GM10266 (cell line): ENCODE measurements around the gene MYO7A.

Source experiments
- DNase-seq: peaks from one replicate; pipeline ENCODE4 v3.0.0; 2012; ENCODE audit errors: extremely low spot score
- TF ChIP-seq, protein P1 (sequence below): IDR thresholded peaks from 2 replicates; pipeline ENCODE4 v1.5.1; 2012; ENCODE audit warnings: mild to moderate bottlenecking, low read depth; ENCODE audit not compliant: control insufficient read depth, insufficient read depth; ENCODE audit errors: missing control alignments

MYO7A gene

DNA sequence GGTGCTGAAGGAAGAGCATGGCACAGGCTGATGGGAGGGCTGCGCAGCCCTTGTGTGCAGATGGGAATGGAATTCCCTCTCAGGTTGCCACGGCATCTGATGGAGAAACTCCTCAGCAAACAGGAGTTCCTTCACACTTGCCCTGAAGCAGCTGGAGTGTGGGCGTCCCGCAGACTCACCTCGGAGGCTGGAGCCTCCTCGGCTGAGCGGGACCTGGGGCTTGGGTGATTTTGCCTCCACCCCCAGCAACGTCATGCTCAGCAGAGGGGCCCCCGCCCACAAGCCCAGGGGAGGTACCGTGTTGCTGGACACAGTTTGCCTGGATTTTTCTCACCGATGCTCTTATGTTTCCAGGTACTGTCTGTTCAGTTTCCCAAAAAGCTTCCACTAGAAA lies 63.4 kb downstream of the MYO7A start:
- TF ChIP-seq, protein P1, sequence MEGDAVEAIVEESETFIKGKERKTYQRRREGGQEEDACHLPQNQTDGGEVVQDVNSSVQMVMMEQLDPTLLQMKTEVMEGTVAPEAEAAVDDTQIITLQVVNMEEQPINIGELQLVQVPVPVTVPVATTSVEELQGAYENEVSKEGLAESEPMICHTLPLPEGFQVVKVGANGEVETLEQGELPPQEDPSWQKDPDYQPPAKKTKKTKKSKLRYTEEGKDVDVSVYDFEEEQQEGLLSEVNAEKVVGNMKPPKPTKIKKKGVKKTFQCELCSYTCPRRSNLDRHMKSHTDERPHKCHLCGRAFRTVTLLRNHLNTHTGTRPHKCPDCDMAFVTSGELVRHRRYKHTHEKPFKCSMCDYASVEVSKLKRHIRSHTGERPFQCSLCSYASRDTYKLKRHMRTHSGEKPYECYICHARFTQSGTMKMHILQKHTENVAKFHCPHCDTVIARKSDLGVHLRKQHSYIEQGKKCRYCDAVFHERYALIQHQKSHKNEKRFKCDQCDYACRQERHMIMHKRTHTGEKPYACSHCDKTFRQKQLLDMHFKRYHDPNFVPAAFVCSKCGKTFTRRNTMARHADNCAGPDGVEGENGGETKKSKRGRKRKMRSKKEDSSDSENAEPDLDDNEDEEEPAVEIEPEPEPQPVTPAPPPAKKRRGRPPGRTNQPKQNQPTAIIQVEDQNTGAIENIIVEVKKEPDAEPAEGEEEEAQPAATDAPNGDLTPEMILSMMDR: no peak
- DNase-seq: no peak

DNA sequence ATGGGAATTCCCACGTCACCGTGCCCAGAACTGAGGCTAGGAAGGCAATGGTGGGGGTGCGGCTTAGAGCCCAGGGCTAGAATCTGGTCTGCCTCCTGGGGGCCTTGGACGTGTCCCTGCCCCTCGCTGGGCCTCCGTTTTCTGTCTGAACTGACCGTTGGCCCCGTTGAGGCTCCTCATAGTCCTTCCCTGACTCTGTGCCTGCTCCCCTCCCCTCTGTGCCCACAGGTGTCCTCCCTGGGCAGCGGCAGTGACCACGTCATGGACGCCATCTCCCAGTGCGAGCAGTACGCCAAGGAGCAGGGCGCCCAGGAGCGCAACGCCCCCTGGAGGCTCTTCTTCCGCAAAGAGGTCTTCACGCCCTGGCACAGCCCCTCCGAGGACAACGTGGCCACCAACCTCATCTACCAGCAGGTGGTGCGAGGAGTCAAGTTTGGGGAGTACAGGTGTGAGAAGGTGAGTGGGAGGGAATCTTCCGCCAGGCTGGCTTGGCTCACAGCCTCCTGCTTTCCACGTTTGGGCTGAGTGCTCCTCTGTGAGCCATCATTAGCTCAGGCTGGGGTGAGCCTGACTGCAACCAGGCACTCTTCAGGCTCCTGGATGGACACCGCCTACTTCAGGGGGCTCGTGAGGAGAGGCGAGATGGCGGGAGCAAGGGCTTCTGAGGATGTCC lies 63.9 kb downstream of the MYO7A start:
- peak; percentile 57 for DNase-seq
- TF ChIP-seq, protein P1: peak; percentile 64

DNA sequence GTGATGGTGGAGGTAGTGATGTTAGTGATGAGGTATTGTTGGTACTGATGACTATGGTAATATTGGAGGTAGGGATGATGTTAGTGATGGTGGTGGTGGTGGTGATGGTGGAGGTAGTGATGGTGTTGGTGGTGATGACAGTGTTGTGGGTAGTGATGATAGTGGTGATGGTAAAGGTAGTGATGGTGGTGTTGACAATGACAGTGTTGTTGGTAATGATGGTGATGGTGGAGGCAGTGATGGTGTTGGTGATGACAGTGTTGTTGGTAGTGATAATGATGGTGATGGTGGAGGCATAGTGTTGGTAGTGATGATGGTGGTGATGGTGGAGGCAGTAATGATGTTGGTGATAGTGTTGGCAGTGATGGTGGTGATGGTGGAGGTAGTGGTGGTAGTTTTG lies 65.1 kb downstream of the MYO7A start:
- DNase-seq: no peak
- TF ChIP-seq, protein P1: no peak

- no peak for DNase-seq
- TF ChIP-seq, protein P1: no peak
Observed at GRCh38 chr11:77193911-77194830, 66.1 kb downstream of the MYO7A start.

DNA sequence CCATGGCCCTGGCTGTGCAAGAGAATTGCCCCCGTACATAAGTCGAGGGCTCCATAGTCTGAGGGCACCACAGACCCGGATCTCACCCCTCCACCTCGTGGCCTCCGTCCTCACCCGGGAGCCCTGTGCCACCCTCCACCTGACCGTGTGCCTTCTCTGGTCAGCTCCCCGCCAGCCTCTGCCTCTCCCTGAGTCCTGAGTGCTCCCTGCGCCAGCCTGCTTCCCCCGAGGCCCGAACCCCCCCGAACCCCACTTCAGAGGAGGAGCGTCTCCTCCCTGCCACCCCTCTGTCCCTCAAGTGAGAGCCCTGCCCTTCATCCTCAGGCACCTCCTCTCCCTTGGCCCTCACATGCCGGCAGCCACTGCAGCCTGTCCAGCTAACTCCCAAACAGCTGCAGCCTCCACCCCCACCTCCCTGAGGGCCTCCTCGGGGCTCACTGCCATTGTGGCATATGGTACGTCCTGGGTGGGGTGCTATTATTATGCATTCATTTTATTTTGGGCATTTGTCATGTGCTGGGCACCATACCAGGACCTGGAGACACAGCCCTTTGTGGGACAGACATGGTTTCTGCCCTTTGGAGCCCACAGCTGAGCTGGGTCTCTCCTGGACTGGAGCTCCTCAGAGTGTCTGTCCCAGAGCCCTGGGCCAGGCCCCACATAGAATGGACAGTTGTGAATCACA lies 67.2 kb downstream of the MYO7A start:
- TF ChIP-seq, protein P1: no peak
- no peak for DNase-seq

GRCh38 chr11:77196961-77197360 lies 68.9 kb downstream of the MYO7A start:
- TF ChIP-seq, protein P1: no peak
- no peak for DNase-seq
